ENCODE results near the gene PRUNE2.

PRUNE2 gene

DNA sequence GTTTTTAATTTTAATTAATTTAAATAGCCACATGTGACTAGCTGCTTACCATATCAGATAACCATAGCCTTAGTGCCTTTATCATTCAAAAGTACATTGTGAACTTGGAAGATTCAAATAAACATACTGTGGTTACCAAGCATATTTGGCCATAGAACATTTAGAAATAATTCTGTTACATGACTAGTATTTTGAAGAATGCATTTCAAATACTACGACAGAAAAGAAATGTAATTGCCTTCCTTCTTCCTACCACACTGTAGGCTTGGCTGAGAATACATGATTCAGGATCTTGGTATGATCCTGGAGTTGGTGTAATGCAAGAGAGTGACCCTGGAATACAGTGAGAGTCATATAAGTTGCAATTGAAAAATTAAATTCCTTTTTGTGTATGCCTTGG lies 251.3 kb downstream of the PRUNE2 start:
- no peak for DNase-seq

DNA sequence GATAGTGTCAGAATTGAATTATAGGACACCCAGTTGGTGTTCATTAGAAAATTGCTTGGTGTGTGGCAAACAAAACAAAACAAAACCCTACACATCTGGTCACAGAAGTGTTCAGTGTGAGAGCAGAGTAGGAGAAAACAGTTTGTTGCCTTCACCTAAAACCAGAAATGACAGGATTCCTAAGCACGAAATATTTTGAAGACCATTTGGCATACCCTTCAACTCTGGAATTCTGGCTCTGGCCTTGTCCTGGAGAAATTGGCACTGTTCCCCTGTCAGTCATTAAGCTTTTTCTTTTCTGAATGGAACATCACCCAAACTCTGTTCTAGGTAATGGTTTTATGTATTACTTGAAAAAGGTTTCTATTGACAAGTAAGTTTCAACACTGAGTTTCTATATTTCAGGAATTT lies 251.9 kb downstream of the PRUNE2 start:
- no peak for DNase-seq

DNA sequence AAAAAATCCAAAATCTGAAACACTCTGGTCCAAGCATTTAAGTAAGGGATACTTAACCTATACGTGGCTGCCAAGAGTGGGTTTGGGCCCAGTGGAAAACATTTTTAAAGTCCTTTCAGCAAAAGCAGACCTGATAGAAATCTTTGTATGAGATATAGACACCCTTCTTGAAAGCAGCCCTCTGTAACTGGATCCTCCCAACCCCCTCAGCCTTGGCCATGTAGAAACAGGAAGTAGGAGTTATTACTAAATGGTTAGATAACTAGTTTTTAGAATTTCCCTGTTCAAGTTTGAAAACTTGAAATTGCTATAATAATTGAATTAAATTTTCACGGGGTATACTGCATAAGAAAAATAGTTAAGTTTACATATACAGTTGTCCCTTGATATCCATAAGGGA lies 253.0 kb downstream of the PRUNE2 start:
- no peak for DNase-seq

- DNase-seq: no peak
These were observed 254.7 kb downstream of the PRUNE2 start for GRCh38 chr9:76651119-76651705.

DNA sequence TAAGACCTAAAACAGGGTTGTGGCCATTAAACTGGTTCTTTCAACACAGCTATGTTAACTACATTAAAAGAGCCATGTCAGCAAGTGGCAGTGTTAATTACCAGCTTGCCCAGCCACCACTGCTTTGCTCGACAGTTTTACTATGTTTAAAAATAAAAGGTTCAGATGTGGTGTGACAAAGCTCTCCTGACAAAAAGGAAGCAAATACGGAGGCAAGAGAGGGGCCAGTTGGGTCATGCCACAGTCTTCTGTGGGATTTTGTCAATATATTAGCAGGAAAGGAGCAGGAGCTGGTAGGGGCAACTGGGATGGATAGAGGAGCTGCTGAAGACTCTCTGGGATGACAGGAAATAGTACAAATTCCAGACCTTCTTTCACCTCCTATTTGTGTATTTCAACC lies 255.2 kb downstream of the PRUNE2 start:
- no peak for DNase-seq

DNA sequence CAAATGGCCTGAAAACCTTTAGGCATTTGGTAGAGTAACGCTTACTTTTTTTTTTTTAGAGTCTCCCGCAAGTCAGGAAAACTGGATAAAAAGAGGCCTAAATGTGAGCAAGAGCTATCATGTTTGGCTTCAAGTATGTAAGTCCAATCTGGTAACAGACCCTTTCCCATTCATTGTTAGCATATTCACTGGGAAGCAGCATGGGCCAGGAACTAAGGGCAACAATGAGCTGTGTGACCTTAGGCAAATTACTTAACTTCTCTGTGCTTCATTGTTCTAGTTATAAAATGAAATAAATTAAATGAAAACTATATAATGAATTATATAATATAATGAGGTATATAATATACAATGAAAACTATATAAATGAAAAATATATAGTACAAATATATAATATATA lies 256.0 kb downstream of the PRUNE2 start:
- DNase-seq: no peak

DNA sequence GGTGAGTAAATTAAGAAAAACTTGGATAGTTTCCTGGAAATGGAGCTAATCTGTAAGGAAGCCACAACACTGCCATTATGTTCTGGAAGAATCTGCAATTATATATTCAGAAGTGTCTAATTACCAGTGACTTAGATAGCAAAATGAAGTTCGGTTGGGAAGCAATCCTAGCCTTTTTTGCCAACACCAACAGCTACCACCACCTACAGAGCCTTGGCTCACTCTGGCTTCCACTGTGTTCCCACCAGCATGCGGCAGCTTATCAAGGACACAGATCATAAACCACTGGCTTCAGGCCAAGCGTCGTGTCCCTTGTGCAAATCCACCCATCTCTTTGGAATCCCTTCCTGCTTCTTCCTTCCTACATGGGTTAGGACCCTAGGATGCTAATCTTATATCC lies 259.7 kb downstream of the PRUNE2 start:
- no peak for DNase-seq

GRCh38 chr9:76644647-76645250 lies 261.2 kb downstream of the PRUNE2 start:
- no peak for DNase-seq

DNA sequence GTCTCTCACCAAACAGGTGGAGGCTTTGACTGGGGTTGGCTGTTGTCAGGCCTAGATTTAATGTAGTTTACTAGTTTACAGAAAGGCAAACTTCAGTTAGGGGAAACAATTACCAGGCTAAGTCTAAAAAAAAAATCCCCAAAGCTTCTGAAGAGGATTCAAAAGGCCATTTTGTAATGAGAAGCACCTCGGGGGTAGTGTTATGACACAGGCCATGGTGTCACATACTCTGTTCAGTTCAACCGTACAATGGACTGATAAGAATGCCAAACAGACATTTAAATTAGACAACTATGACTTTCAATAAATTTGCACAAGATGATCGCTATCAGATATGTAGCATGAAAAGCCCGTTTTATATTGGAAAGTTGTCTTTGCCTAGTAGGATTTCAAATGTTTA lies 261.7 kb downstream of the PRUNE2 start:
- no peak for DNase-seq

GRCh38 chr9:76643399-76644117 lies 262.4 kb downstream of the PRUNE2 start:
- no peak for DNase-seq

- DNase-seq: no peak
These were observed 263.2 kb downstream of the PRUNE2 start for GRCh38 chr9:76642701-76643209.

DNA sequence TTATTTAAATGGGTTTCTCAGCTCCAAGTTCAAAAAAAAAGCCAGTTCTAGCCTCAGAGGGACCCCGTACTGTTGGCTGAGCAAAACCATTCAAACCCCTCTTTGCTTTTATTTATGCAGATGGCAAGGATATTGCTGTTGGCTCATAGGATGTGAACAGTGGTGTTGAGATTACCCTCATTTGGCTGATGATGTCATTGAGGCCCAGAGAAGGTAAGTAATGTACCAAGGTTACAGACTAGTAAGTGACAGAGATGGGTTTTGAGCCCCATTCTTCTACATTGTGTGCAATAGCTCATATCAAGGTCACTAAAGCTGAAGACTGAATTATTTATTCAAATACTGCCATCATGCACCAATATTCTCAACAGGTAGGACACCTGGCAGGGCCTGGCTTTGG lies 263.8 kb downstream of the PRUNE2 start:
- DNase-seq: no peak

GRCh38 chr9:76638001-76638400 lies 267.9 kb downstream of the PRUNE2 start:
- DNase-seq: no peak

GRCh38 chr9:76637416-76637815 lies 268.5 kb downstream of the PRUNE2 start:
- DNase-seq: no peak

GRCh38 chr9:76634356-76635054 lies 271.4 kb downstream of the PRUNE2 start:
- DNase-seq: no peak

DNA sequence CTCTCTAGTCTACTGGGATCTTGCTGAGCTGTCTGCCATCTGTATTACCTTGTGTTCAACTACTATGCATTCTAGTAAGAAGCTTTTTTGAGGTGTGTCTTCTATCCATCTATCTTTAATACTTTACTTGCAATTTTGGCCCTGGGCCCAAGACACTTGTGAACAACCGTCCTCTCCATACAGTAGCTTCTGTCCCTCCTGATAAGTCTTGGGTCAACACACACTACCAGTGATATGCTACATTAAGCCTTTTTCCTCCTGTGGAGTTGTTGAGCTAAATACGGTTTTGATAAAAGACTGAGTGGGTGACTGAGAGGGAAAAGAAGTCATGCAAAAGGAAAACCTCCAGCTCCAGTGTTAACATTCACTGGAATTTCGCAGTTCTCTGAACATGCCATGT lies 275.0 kb downstream of the PRUNE2 start:
- DNase-seq: no peak

DNA sequence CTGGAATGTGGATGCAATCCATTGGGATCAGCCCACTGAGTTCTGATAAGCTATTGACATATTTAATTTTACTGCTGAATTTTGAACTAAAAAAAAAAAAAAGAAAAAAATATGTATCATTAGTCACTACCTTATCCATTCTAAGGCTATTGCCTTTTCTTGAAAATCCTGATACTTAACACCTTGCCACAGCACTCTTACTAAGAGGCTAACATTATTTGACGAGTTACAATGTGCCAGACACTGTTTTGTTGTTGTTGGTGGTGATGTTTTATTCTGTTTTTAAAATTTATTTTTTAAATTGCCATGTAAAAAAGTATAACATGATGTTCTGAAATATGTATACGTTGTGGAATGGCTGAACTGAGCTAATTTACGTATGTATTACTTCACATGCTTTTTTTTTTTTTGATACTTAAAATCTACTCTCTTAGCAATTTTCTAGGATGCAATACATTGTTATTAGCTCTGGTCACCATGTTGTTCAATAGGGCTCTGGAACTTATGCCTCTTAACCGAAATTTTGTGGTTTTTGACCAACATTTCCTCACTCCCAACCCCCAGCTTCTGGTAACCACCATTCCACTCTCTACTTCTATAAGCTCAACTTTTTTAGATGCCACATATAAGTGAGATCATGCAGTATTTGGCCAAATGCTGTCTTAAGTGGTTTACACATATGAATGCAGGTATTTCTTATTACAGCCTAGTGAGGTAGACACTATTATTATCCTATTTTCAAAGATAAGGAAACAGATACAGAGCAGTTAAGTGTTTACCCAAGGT lies 276.5 kb downstream of the PRUNE2 start:
- DNase-seq: no peak

DNA sequence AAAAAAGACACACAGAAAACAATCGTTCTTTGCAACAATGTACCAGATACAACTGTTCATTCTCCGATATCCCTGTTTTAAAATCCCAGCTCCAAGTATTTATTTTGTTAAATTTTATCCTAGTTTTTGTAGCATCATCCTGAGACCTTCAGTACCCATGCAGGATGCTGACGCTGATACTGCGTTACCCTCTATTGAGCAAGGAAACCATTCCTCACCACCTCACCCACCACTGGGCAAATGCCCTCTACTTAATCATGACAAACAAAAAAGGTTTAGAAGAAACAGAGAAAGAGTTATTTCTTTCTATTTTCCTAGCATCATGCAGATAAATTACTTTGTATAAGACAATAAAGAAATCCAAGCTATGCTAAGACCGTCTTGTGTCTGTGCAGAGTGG lies 277.8 kb downstream of the PRUNE2 start:
- no peak for DNase-seq

DNA sequence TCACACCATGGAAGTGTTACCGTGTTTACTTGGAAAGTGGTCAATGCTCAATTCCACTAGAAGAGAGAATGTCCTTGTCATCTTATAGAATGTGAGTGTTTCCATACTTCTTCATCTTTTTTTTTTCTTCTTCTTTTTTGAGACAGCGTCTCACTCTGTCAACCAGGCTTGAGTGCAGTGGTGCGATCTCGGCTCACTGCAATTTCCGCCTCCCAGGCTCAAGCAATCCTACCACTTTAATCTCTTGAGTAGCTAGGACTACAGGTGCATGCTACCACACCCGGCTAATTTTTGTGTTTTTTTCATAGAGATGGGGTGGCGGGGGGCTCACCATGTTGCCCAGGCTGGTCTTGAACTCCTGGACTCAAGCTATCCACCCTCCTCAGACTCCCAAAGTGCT lies 278.9 kb downstream of the PRUNE2 start:
- no peak for DNase-seq

GRCh38 chr9:76626141-76626540 lies 279.8 kb downstream of the PRUNE2 start:
- no peak for DNase-seq

DNA sequence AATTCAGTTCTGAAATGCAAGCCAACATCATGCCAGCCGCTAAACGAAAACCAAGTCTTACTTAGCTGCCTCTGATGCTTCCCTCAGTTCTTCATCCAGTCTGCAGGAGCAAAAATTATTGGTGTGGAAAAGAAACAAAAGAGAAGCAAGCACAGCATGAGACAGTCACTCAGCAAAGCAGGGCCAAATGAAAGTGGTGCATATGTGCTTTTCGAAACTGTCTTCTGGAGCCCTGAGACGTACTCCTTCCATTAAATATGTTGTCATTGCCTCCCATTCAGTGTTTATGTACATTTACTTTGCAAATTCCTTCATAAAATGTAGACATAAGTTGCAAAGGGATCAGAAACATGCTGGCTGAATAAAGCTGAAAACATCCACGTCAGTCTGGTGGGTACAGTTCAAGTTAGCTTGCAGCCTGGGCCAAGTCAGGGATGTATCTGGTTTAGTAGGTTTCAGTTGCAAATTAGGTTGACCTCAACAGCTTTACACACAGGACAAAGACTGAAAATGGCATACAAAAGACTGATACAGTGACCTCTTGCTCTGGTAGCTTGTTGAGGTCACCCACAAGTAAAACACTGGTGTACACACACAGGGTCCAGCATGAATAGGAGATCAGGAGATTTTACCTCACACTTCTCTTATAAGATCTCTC lies 281.4 kb downstream of the PRUNE2 start:
- no peak for DNase-seq

- DNase-seq: no peak
These were observed 284.9 kb downstream of the PRUNE2 start for GRCh38 chr9:76620996-76621395.
